BJ (cell line): ENCODE data around the gene MAML2. TPM values are rescaled to one million over a fixed set of nuclear protein-coding genes. Genes with fewer than 3 reads are reported as not detected.

ENCODE experiments used
- CTCF ChIA-PET: fragments of 350-600 bp; formaldehyde crosslinking; extraction: SDS; loops from one replicate; lab custom pipeline; 2021; ENCODE audit warnings: antibody characterized with exemption, inconsistent platforms; lab: Yijun Ruan, JAX
- POLR2A ChIA-PET: fragments of 300-600 bp; sonication (Branson Sonifier 250); formaldehyde crosslinking; extraction: SDS; loops from one replicate; lab custom pipeline; 2021; ENCODE audit warnings: antibody characterized with exemption; lab: Charles Lee
- DNase-seq: peaks from one replicate; pipeline ENCODE4 v3.0.0-alpha.2; 2011; ENCODE audit warnings: low read depth
- H3K27me3 ChIP-seq: 2 replicates; pipeline ENCODE4 v1.6.0; 2011; ENCODE audit warnings: low read length; ENCODE audit not compliant: control insufficient read depth, insufficient read depth
- H3K36me3 ChIP-seq: 2 replicates; pipeline ENCODE4 v1.5.1; 2011; ENCODE audit warnings: low read length; ENCODE audit not compliant: control insufficient read depth, insufficient read depth
- H3K4me3 ChIP-seq: 2 replicates; pipeline ENCODE4 v1.5.1; 2011; ENCODE audit warnings: low read depth, mild to moderate bottlenecking, control low read depth, low read length
- polyA plus RNA-seq: library from polyadenylated mRNA; depleted of rRNA; stranded (reverse); fragments of >200 nt; gene quantifications from 2 replicates; pipeline ENCODE4 v1.2.3, GENCODE V29; 2011
- TF ChIP-seq, protein P1 (sequence below): IDR thresholded peaks from 2 replicates; pipeline ENCODE4 v1.5.1; 2011; ENCODE audit warnings: low read depth, mild to moderate bottlenecking, control low read depth, inconsistent platforms, low read length, moderate library complexity; ENCODE audit not compliant: insufficient read depth

MAML2 gene
- polyA plus RNA-seq, 1 experiment, result 22.0 TPM

DNA sequence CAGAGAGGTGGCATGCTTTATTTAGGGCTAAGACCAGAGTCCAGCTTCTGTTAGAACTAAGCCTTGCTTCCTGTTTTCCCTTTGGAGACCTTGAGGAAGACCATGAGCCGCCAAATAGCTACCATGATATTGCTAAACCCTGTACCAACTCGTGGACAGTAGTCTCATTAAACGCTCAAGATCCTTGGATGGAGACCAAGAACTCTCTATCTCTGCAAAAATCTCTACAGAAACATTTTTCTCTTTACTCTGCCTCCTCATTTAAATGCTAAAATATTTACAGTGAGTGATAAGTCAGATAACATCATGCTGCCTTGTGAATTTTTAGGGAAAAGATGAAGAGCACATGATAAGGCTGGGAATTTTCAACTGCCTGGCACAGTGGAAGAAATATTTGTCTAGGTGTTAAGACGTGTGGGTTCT lies 197.8 kb downstream of the MAML2 start:
- ChIA-PET CTCF (interaction anchor here (0.7 kb wide), 1 partner anchor 91 kb away, joined by 3 read pairs; no protein-coding TSS in a partner anchor), POLR2A (interaction anchor here (0.7 kb wide), 1 partner anchor 159 kb away, joined by 3 read pairs; no protein-coding TSS in a partner anchor)
- Histone ChIP-seq H3K36me3 (no peaks in the 10 kb centered on the region), H3K4me3 (no peak overlapping the region), H3K27me3 (no peaks in the 10 kb centered on the region)
- TF ChIP-seq, protein P1, sequence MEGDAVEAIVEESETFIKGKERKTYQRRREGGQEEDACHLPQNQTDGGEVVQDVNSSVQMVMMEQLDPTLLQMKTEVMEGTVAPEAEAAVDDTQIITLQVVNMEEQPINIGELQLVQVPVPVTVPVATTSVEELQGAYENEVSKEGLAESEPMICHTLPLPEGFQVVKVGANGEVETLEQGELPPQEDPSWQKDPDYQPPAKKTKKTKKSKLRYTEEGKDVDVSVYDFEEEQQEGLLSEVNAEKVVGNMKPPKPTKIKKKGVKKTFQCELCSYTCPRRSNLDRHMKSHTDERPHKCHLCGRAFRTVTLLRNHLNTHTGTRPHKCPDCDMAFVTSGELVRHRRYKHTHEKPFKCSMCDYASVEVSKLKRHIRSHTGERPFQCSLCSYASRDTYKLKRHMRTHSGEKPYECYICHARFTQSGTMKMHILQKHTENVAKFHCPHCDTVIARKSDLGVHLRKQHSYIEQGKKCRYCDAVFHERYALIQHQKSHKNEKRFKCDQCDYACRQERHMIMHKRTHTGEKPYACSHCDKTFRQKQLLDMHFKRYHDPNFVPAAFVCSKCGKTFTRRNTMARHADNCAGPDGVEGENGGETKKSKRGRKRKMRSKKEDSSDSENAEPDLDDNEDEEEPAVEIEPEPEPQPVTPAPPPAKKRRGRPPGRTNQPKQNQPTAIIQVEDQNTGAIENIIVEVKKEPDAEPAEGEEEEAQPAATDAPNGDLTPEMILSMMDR, result no peak
- peak; percentile 70 for DNase-seq

DNA sequence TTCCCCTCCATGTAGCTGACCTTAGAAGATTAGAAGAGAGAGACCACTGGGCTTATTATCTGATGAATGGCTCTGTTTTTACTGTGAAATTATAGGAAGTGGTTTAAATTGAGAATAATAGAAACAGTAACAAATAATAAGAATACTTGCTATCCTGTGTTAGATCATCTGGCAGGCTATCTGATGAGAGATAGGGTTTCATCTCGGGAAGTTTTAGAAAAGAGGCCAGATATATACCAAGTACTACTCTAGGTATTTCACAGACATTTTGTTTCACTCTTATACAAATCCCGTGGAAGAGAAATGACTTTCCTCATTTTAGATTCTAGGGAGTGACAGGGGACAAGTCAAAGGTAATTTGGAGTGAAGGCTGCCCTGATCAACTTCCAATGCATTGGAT lies 198.4 kb downstream of the MAML2 start:
- ChIA-PET CTCF (interaction anchor here (1.2 to 1.4 kb wide), 2 partner anchors 89 to 199 kb away, joined by 3 to 5 read pairs; partner anchors contain the start of gene MAML2), POLR2A (no interaction called here)
- no peaks in the 10 kb centered on the region for H3K27me3 ChIP-seq
- no peak for DNase-seq
- TF ChIP-seq, protein P1, result no peak
- no peaks in the 10 kb centered on the region for H3K36me3 ChIP-seq
- H3K4me3 ChIP-seq, result no peak overlapping the region

DNA sequence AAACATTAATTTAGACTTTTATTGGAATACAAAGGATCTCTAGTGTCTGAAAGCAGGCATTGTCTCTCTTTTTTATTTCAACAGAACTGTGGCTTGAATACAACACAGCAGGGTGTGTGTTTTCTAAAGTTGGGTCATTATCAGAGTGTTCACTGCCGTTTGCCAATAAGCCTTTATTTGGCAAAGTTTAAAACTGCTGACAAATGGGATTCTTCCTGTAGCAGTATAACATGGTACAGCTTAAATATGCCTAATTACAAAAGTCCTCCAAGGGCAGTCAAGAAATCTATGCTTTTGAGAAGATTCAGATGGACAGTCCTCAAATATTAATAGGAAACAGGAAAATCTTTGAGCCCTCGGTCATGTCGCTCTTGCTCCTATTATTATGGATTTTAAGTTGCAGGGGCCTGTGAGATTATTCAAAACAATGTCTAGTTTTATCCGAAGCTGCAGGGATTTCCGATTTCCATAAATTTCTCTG lies 199.9 kb downstream of the MAML2 start:
- ChIA-PET CTCF (interaction anchor here (0.6 to 1.2 kb wide), 2 partner anchors 21 to 88 kb away, joined by 3 read pairs; no protein-coding TSS in a partner anchor), POLR2A (no interaction called here)
- Histone ChIP-seq H3K36me3 (no peaks in the 10 kb centered on the region), H3K4me3 (no peak overlapping the region), H3K27me3 (no peaks in the 10 kb centered on the region)
- DNase-seq, result no peak
- TF ChIP-seq, protein P1, result no peak

DNA sequence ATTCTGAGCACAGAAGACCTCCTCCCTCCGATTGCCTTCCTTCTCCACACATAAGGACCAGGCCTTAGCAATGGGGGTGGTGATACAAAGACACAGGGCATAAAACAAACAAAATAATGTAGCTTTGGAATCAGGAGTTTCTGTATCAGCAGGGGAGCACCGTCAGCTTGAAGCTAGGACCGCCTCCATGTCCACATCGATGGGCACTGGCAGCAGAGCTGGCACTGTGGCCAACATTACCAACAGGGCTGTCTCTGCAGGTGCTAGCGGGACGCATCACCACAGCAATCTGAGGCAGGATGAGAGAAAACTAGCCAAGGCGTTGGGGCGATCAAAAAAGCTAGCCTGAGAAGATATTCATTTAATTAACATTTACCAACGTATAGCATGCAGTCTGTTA lies 201.4 kb downstream of the MAML2 start:
- no peak overlapping the region for H3K4me3 ChIP-seq
- no peak for DNase-seq
- TF ChIP-seq, protein P1, result no peak
- ChIA-PET CTCF (interaction anchor here (0.9 to 1.3 kb wide), 2 partner anchors 10 to 14 kb away, joined by 3 read pairs; no protein-coding TSS in a partner anchor), POLR2A (no interaction called here)
- no peaks in the 10 kb centered on the region for H3K27me3 ChIP-seq
- no peaks in the 10 kb centered on the region for H3K36me3 ChIP-seq

DNA sequence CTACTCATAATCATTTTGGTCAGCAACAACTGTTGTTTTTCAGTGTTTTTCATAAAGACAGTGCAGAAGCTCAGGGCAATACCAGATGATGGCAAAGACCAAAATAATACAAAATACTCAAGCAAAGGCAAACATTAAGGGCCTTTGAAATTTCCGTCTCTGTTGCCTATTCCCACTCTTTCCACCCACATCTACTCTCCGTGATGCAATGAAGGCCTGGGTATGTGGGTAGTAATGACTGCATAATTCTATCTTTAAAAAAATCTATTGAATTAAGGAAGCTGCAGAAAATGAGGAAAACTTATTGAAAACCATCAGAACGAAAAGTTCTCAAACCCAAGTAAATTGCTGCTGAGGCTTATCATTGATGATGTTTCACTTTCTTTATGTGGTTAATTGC lies 203.3 kb downstream of the MAML2 start:
- ChIA-PET CTCF (no interaction called here), POLR2A (no interaction called here)
- no peak overlapping the region for H3K4me3 ChIP-seq
- no peak for DNase-seq
- H3K27me3 ChIP-seq, result no peaks in the 10 kb centered on the region
- TF ChIP-seq, protein P1, result no peak
- H3K36me3 ChIP-seq, result no peaks in the 10 kb centered on the region
